Fibroblast of lung (primary cell): ENCODE measurements around the gene SLC17A2. TPM values are rescaled to one million over a fixed set of nuclear protein-coding genes. Genes with fewer than 3 reads are reported as not detected.

Experiments
- DNase-seq, 2 donors: peaks; one replicate each; pipeline versions ENCODE4 v3.0.0 to v3.0.0-alpha.2; 2010; ENCODE audit warnings: low read depth in 2 of 2
- H2AFZ ChIP-seq: 2 replicates; pipeline ENCODE4 v1.5.1; 2012; ENCODE audit warnings: low read length, control low read depth, inconsistent platforms
- H3K27ac ChIP-seq: 2 replicates; pipeline ENCODE4 v1.5.1; 2011; ENCODE audit warnings: low read length, control low read depth; ENCODE audit not compliant: insufficient read depth
- H3K27me3 ChIP-seq: 2 replicates; pipeline ENCODE4 v1.5.1; 2011; ENCODE audit warnings: mild to moderate bottlenecking, low read length; ENCODE audit not compliant: control insufficient read depth, insufficient read depth
- H3K36me3 ChIP-seq: 2 replicates; pipeline ENCODE4 v1.5.1; 2011; ENCODE audit warnings: low read length; ENCODE audit not compliant: control insufficient read depth, insufficient read depth
- H3K4me1 ChIP-seq: 2 replicates; pipeline ENCODE4 v1.5.1; 2011; ENCODE audit warnings: low read length; ENCODE audit not compliant: control insufficient read depth, insufficient read depth; ENCODE audit errors: extremely low read depth
- H3K4me2 ChIP-seq: 2 replicates; pipeline ENCODE4 v1.5.1; 2011; ENCODE audit warnings: low read length, control low read depth; ENCODE audit not compliant: insufficient read depth; ENCODE audit errors: extremely low read depth
- H3K4me3 ChIP-seq, 4 experiments: fragments of 200-600 bp in 1 of 4; sonication (generic) in 1 of 4; replicated peaks in 1 of 4; 2 replicates each; pipeline ENCODE4 v1.5.1; 2011 to 2016; ENCODE audit warnings: low read length in 4 of 4, low read depth in 3 of 4, mild to moderate bottlenecking in 3 of 4, control low read depth in 2 of 4, inconsistent platforms in 1 of 4, mixed read lengths in 1 of 4; ENCODE audit not compliant: insufficient read depth in 1 of 4; ENCODE audit errors: control extremely low read depth in 1 of 4
- H3K79me2 ChIP-seq: 2 replicates; pipeline ENCODE4 v1.5.1; 2012; ENCODE audit warnings: mild to moderate bottlenecking, low read length, inconsistent platforms; ENCODE audit not compliant: control insufficient read depth, insufficient read depth
- H3K9ac ChIP-seq: 2 replicates; pipeline ENCODE4 v1.5.1; 2011; ENCODE audit warnings: mild to moderate bottlenecking, low read length, control low read depth; ENCODE audit not compliant: insufficient read depth
- H3K9me3 ChIP-seq: 2 replicates; pipeline ENCODE4 v1.5.1; 2012; ENCODE audit warnings: low read depth, low read length; ENCODE audit not compliant: control insufficient read depth, insufficient read depth
- H4K20me1 ChIP-seq: 2 replicates; pipeline ENCODE4 v1.5.1; 2011; ENCODE audit warnings: low read length; ENCODE audit not compliant: control insufficient read depth, insufficient read depth; ENCODE audit errors: extremely low read depth
- EZH2 ChIP-seq: IDR thresholded peaks from 2 replicates; pipeline ENCODE4 v1.5.1; 2012; ENCODE audit warnings: low read length, control low read depth, mild to moderate bottlenecking; ENCODE audit errors: missing control alignments
- polyA plus RNA-seq, 2 donors: library from polyadenylated mRNA; depleted of rRNA in 1 of 2; stranded (reverse) in 1 of 2; unstranded in 1 of 2; fragments of >200 nt; gene quantifications; 2 replicates each; pipeline ENCODE4 v1.2.1, GENCODE V29; 2011 to 2012; ENCODE audit warnings: missing spikeins in 1 of 2
- total RNA-seq: library from RNA; depleted of rRNA; stranded (reverse); fragments of >200 nt; gene quantifications from 2 replicates; pipeline ENCODE4 v1.2.1, GENCODE V29; 2014
- TF ChIP-seq, protein P1 (sequence below), 2 donors: IDR thresholded peaks in 1 of 2; conservative IDR thresholded peaks in 1 of 2; 1 replicate in 1 of 2; 2 replicates in 1 of 2; pipeline ENCODE4 v1.5.1; 2011 to 2012; ENCODE audit warnings: low read length in 2 of 2, control low read depth in 1 of 2, inconsistent platforms in 1 of 2, low read depth in 1 of 2, mild to moderate bottlenecking in 1 of 2

Gene SLC17A2
- total and polyA plus RNA-seq, 2 donors (not counting 1 experiment from before 2014, with no cell fraction given), result not detected

DNA sequence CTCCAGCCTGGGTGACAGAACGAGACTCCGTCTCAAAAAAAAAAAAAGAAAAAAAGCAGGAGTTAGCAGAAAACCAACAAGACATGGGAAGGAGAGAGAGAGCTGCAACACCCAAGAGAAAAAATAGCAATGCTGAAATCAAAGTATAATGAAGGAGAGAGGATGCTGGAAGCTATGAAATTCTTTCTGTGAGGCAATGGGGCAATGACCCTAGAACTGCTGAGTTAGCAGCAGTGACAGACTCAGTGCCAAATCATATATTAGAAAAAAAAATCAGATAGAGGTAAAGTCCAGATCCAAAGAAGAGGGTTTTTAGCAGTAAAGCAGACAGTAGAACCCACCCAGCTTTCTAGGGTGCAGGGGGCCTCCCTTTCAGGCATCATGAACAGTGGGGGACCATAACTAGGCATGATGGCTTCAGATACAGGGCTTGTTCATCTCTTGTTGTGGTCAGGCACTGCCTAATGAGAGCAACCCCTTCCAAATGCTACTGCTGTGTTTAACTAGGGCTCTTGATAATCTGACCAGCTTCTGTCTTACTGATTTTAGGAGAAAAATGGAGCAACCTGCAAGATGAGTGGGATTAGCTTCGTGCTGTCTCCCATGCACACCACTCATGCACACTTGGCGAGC is 26.9 kb downstream of the SLC17A2 start:
- Histone ChIP-seq H3K9ac (no peak overlapping the region), H3K36me3 (no peaks in the 10 kb centered on the region), H4K20me1 (no peaks in the 10 kb centered on the region), H3K4me2 (no peak overlapping the region), H3K27ac (no peak overlapping the region), H2AFZ (no peak overlapping the region), H3K4me3 (no peak overlapping the region), H3K9me3 (no peaks in the 10 kb centered on the region), H3K27me3 (no peaks in the 10 kb centered on the region), H3K4me1 (no peaks in the 10 kb centered on the region), H3K79me2 (no peaks in the 10 kb centered on the region)
- TF ChIP-seq, protein P1, sequence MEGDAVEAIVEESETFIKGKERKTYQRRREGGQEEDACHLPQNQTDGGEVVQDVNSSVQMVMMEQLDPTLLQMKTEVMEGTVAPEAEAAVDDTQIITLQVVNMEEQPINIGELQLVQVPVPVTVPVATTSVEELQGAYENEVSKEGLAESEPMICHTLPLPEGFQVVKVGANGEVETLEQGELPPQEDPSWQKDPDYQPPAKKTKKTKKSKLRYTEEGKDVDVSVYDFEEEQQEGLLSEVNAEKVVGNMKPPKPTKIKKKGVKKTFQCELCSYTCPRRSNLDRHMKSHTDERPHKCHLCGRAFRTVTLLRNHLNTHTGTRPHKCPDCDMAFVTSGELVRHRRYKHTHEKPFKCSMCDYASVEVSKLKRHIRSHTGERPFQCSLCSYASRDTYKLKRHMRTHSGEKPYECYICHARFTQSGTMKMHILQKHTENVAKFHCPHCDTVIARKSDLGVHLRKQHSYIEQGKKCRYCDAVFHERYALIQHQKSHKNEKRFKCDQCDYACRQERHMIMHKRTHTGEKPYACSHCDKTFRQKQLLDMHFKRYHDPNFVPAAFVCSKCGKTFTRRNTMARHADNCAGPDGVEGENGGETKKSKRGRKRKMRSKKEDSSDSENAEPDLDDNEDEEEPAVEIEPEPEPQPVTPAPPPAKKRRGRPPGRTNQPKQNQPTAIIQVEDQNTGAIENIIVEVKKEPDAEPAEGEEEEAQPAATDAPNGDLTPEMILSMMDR (conservative IDR thresholded peaks at IDR 0.05 in 1 of 2, IDR thresholded peaks at IDR 0.05 in 1 of 2; ENCODE audit: low read depth in 1 of 2, low read length in 2 of 2), result no peak
- no peak for TF ChIP-seq EZH2
- DNase-seq, result no peak

DNA sequence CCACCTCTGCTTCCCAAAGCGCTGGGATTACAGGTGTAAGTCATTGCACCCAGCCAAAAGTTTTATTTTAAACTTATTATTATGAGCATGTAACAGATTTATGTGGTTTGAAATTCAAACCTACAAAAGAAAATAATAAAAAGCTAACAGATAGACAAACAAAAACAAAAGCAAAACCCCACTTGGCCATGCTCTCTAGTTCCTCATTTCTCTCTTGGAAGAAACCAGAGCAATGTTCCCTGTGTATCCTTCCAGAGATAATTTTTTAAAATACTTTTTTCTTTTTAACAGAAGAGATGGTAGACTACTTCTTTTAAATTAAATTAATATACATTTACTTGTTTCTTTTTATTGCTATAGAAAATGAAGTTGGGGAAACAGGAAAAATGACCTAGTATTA is 28.4 kb downstream of the SLC17A2 start:
- Histone ChIP-seq H3K27me3 (no peaks in the 10 kb centered on the region), H3K79me2 (no peaks in the 10 kb centered on the region), H3K4me3 (no peak overlapping the region), H3K36me3 (no peaks in the 10 kb centered on the region), H3K9ac (no peak overlapping the region), H2AFZ (no peak overlapping the region), H3K4me1 (no peaks in the 10 kb centered on the region), H3K9me3 (no peaks in the 10 kb centered on the region), H4K20me1 (no peaks in the 10 kb centered on the region), H3K4me2 (no peak overlapping the region), H3K27ac (no peak overlapping the region)
- DNase-seq, result no peak
- TF ChIP-seq EZH2, result no peak
- TF ChIP-seq, protein P1 (conservative IDR thresholded peaks at IDR 0.05 in 1 of 2, IDR thresholded peaks at IDR 0.05 in 1 of 2; ENCODE audit: low read depth in 1 of 2, low read length in 2 of 2), result no peak

DNA sequence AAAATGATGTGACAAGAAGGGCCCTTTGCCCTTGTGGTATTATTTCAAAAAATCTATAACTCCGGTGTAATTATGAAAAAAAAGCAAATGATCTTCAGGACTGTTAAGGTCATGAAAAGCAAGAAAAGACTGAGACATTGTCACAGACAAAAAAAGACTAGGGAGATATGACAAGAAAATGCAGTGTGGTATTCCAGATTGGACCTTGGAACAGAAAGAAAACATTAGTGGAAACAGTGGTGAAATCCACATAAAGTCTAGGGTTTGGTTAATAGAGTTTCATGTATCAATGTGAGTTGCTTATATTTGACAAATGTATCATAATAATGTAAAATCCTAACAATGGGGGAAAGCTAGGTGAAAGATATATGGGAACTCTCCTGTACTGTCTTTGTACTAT is 29.6 kb downstream of the SLC17A2 start:
- no peak for DNase-seq
- H3K36me3 ChIP-seq, result no peaks in the 10 kb centered on the region
- TF ChIP-seq, protein P1 (conservative IDR thresholded peaks at IDR 0.05 in 1 of 2, IDR thresholded peaks at IDR 0.05 in 1 of 2; ENCODE audit: low read depth in 1 of 2, low read length in 2 of 2), result no peak
- no peak for TF ChIP-seq EZH2
- no peaks in the 10 kb centered on the region for H3K27me3 ChIP-seq
- no peaks in the 10 kb centered on the region for H4K20me1 ChIP-seq
- no peak overlapping the region for H3K27ac ChIP-seq
- no peaks in the 10 kb centered on the region for H3K4me1 ChIP-seq
- H3K9me3 ChIP-seq, result no peaks in the 10 kb centered on the region
- no peak overlapping the region for H3K9ac ChIP-seq
- no peak overlapping the region for H2AFZ ChIP-seq
- no peak overlapping the region for H3K4me3 ChIP-seq
- H3K79me2 ChIP-seq, result no peaks in the 10 kb centered on the region
- no peak overlapping the region for H3K4me2 ChIP-seq
